ENCODE measurements around the gene TBC1D25. TPM values are rescaled to one million over a fixed set of nuclear protein-coding genes. Genes with fewer than 3 reads are reported as not detected.

Gene TBC1D25
- total RNA-seq, 1 donor from 2014 or later, result 3.9 TPM

DNA sequence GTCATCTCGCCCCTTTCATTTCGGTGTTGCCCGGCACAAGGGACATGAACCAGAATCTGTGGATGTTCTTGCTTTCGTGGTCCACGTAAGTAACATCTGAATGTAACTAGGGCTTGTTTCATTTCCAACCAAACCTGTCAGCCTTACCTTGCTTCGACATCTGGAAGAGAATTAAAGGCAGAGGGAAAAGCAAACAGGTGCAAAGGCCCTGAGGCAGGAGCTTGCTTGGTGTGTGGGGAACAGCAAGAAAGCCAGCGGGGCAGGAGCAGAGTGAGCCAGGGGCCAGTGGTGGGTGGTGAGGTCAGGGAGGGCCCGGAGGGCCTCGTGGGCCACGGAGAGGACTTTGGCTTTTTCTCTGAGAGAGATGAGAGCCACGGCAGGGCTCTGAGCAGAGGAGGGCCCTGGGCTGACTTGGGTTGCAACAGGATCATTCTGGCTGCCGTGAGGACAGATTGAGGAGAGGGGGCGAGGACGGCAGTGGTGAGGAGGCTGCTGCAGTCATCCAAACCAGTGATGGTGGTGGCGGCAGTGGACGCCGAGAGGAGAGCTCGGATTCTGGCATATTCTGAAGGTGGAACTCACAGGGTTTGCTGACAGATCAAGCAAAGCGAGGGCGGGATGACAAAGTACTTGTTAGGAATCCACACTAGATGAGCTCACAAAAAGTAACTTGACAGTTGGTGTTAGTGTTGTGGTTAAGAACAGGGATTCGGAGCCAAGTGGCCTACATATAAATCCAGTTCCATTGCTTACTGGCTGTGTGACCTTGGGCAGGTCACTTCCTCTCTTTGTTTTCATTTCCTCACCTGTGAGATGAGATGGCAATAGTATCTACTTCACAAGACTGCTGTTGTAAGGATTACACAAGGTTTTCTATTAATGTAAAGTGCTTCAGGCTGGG is 50.9 kb downstream of the TBC1D25 start:
- FAIRE-seq, result no peak
- no peaks in the 10 kb centered on the region for H3K27me3 ChIP-seq (ENCODE audit: control insufficient read depth, insufficient read depth, low read length)
- DNase-seq (ENCODE audit: low read depth), result no peak
- no peaks in the 10 kb centered on the region for H3K36me3 ChIP-seq (ENCODE audit: control insufficient read depth, insufficient read depth, low read length)
- TF ChIP-seq, protein P1, sequence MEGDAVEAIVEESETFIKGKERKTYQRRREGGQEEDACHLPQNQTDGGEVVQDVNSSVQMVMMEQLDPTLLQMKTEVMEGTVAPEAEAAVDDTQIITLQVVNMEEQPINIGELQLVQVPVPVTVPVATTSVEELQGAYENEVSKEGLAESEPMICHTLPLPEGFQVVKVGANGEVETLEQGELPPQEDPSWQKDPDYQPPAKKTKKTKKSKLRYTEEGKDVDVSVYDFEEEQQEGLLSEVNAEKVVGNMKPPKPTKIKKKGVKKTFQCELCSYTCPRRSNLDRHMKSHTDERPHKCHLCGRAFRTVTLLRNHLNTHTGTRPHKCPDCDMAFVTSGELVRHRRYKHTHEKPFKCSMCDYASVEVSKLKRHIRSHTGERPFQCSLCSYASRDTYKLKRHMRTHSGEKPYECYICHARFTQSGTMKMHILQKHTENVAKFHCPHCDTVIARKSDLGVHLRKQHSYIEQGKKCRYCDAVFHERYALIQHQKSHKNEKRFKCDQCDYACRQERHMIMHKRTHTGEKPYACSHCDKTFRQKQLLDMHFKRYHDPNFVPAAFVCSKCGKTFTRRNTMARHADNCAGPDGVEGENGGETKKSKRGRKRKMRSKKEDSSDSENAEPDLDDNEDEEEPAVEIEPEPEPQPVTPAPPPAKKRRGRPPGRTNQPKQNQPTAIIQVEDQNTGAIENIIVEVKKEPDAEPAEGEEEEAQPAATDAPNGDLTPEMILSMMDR (IDR thresholded peaks at IDR 0.05; ENCODE audit: insufficient read depth, low read length, severe bottlenecking), result no peak
- H3K4me3 ChIP-seq (ENCODE audit: low read depth, low read length), result no peak overlapping the region

DNA sequence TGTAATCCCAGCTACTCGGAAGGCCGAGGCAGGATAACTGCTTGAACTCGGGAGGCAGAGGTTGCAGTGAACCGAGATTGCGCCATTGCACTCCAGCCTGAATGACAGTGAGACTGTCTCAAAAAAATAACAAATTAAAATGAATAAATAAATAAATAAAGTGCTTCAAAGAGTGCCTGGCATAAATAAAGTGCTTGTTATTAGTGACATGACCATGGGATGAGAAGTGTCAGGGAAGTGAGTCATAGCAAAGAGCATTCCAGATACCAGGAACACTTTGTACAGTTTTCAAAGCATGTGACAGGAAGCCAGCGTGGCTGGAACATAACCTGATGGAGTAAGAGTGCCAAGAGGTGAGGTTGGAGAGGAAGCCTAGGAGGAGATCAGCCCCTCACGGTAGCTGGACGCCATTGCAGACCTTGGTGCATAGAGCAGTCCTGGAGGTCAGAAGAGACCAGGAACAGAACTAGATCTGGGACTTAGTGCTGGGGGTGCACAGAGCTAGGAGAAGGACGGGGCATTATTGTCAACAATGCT is 51.8 kb downstream of the TBC1D25 start:
- Histone ChIP-seq H3K36me3 (ENCODE audit: control insufficient read depth, insufficient read depth, low read length) (no peaks in the 10 kb centered on the region), H3K27me3 (ENCODE audit: control insufficient read depth, insufficient read depth, low read length) (no peaks in the 10 kb centered on the region), H3K4me3 (ENCODE audit: low read depth, low read length) (no peak overlapping the region)
- DNase-seq (ENCODE audit: low read depth), result peak; percentile 82
- no peak for FAIRE-seq
- TF ChIP-seq, protein P1 (IDR thresholded peaks at IDR 0.05; ENCODE audit: insufficient read depth, low read length, severe bottlenecking), result peak; percentile 13

DNA sequence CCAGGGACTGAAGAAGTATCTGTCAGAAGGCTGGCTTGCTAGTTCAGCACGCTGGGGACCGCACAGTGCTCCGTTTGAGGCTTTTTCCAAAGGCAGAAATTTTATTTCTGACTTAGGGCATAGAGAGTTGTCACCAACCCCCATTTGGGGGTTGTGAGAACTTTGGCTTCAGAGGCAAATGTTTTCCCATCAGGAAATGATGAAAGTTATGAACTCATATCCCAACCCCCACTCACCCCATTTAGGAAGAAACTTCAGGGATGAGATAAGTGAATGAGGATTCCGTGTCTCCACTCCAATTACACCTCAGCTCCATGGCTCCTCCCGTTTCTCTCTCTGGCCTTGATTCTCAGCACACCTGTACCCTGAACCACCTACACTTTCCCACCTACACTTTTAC is 53.5 kb downstream of the TBC1D25 start:
- FAIRE-seq (no peak), DNase-seq (ENCODE audit: low read depth) (no peak)
- H3K36me3 ChIP-seq (ENCODE audit: control insufficient read depth, insufficient read depth, low read length), result no peaks in the 10 kb centered on the region
- TF ChIP-seq, protein P1 (IDR thresholded peaks at IDR 0.05; ENCODE audit: insufficient read depth, low read length, severe bottlenecking), result no peak
- no peaks in the 10 kb centered on the region for H3K27me3 ChIP-seq (ENCODE audit: control insufficient read depth, insufficient read depth, low read length)
- H3K4me3 ChIP-seq (ENCODE audit: low read depth, low read length), result no peak overlapping the region

DNA sequence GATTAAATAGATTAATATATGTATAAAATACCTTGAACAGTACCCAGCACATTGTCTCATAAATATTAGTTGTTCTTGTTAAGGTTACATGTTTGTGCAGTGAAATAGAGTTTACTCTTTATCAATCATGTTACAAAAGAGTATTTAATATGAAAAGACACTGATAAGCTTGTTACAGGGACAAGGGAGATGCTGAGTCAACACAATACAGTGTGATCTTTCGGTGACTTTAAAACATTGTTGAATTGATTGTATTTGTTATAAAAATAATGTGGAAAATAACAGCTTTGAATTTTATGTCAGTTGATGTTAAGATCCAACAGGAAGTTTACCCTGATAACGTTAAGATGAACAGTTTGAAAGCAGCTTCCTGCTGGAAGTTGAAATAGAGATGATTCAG is 56.4 kb downstream of the TBC1D25 start:
- no peak for FAIRE-seq
- no peak for DNase-seq (ENCODE audit: low read depth)

DNA sequence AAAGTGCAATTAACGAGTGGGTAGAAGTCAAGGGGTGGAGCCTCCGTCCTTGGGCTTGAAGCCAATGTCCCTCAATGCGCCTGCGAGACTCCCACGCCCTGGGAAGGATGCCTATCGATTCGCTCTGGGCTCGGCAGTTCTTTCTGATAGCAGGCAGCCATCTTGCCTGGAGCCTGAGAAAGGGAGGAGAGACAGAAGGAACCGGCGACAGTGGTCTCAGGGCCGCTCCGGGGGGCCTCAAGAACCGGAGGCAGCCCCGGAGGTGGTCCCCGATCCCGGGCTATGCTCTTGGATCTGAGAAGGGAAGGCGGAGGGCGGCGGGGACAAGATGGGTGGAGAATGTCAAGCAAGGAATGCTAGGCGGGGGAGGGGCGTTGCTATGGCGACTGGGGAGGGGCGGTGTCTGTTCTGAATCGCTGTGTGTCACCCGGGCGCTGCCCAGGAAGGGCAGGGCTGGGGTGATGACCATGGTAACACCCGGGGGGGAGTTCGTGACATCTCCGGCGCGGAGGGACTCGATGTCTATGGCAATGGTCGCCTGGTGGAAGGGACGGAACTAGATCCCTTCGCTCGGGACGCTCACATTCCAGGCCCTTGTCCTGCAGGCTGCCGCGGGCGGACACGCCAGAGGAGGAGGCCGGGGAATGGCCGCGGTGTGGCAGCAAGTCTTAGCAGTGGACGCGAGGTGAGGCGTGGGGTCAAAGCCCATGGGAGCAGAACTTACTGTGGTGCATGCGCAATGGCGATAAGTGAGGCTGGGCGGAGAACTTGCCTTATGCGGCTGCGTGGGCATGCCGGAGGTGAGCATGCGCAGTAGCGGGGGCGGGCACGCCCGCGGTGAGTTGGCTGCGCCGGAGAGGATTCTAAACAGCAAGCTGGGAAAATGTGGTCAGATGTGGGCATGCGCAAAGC is 58.1 kb downstream of the TBC1D25 start, which contains the start of gene WDR13:
Gene WDR13 (plus strand): TSS at position 140 of the 912 bp plus-strand sequence. CDS start 505 bp downstream, at position 645.
- Histone ChIP-seq H3K4me3 (ENCODE audit: low read depth, low read length) (peak within 1 kb of the TSS; percentile 67), H3K27me3 (ENCODE audit: control insufficient read depth, insufficient read depth, low read length) (no peaks in the 10 kb centered on the region), H3K36me3 (ENCODE audit: control insufficient read depth, insufficient read depth, low read length) (peaks cover 22% of the 10 kb centered on the region)
- peak; percentile 90 for DNase-seq (ENCODE audit: low read depth)
- TF ChIP-seq, protein P1 (IDR thresholded peaks at IDR 0.05; ENCODE audit: insufficient read depth, low read length, severe bottlenecking), result no peak
- FAIRE-seq, result peak; percentile 28

More for the DNA sequence above, 56.4 kb downstream of the TBC1D25 start:
- TF ChIP-seq, protein P1 (IDR thresholded peaks at IDR 0.05; ENCODE audit: insufficient read depth, low read length, severe bottlenecking), result no peak
- no peak overlapping the region for H3K4me3 ChIP-seq (ENCODE audit: low read depth, low read length)
- H3K27me3 ChIP-seq (ENCODE audit: control insufficient read depth, insufficient read depth, low read length), result no peaks in the 10 kb centered on the region
- peaks cover 12% of the 10 kb centered on the region for H3K36me3 ChIP-seq (ENCODE audit: control insufficient read depth, insufficient read depth, low read length)
